IMR-90 (cell line): ENCODE results near the gene SPRED2. TPM values are rescaled to one million over a fixed set of nuclear protein-coding genes. Genes with fewer than 3 reads are reported as not detected.
A peak's percentile ranks its signal among the peaks of the same experiment; 100 is the strongest.

Experiments used
- ATAC-seq: fragments of 200-7000 bp; cut with Tn5 transposase; 2 replicates; pipeline ENCODE4 v1.9.1; 2020; ENCODE audit warnings: low read depth, mild to moderate bottlenecking, moderate library complexity
- BruUV-seq: library from RNA; stranded (reverse); fragments of 400-500 nt; replicated peaks from 2 replicates; lab custom pipeline; 2021; lab: Mats Ljungman, UMichigan
- CTCF ChIA-PET: fragments of 300-600 bp; formaldehyde crosslinking; extraction: SDS; loops from one replicate; lab custom pipeline; 2021; ENCODE audit warnings: antibody characterized with exemption; lab: Yijun Ruan, JAX
- POLR2A ChIA-PET: fragments of 300-600 bp; sonication (Branson Sonifier 250); formaldehyde crosslinking; loops from one replicate; lab custom pipeline; 2022; ENCODE audit warnings: antibody characterized with exemption; ENCODE audit not compliant: unreplicated experiment; lab: Charles Lee
- DNase-seq: peaks from one replicate; pipeline ENCODE4 v3.0.0; 2013
- H2AFZ ChIP-seq: replicated peaks from 2 replicates; pipeline ENCODE3; 2013; ENCODE audit warnings: low read length, mild to moderate bottlenecking; ENCODE audit not compliant: poor library complexity
- H2AK5ac ChIP-seq: 2 replicates; pipeline ENCODE4 v1.6.1; 2013; ENCODE audit warnings: low read depth, low read length, inconsistent platforms
- H2AK9ac ChIP-seq: replicated peaks from 2 replicates; pipeline ENCODE3; 2013; ENCODE audit warnings: mild to moderate bottlenecking, low read depth, low read length, moderate library complexity; ENCODE audit not compliant: poor library complexity
- H2BK120ac ChIP-seq: 2 replicates; pipeline ENCODE4 v1.6.1; 2013; ENCODE audit warnings: low read depth, low read length, inconsistent platforms
- H2BK15ac ChIP-seq: 3 replicates; pipeline ENCODE4 v1.6.1; 2013; ENCODE audit warnings: low read depth, low read length, inconsistent platforms
- H2BK20ac ChIP-seq: 2 replicates; pipeline ENCODE4 v1.6.1; 2013; ENCODE audit warnings: low read depth, mild to moderate bottlenecking, inconsistent platforms, low read length, moderate library complexity
- H2BK5ac ChIP-seq: 2 replicates; pipeline ENCODE4 v1.6.1; 2013; ENCODE audit warnings: mild to moderate bottlenecking, low read depth, low read length, inconsistent platforms; ENCODE audit not compliant: poor library complexity, severe bottlenecking
- H3K14ac ChIP-seq: replicated peaks from 2 replicates; pipeline ENCODE4 v1.6.1; 2013; ENCODE audit warnings: low read depth, low read length, inconsistent platforms
- H3K18ac ChIP-seq: 2 replicates; pipeline ENCODE4 v1.6.1; 2013; ENCODE audit warnings: low read depth, low read length, control low read depth
- H3K23ac ChIP-seq: 2 replicates; pipeline ENCODE4 v1.6.1; 2013; ENCODE audit warnings: low read depth, low read length, inconsistent platforms
- H3K27ac ChIP-seq: 2 replicates; pipeline ENCODE4 v1.5.1; 2013; ENCODE audit warnings: mild to moderate bottlenecking, control low read depth, low read length; ENCODE audit not compliant: insufficient read depth
- H3K27me3 ChIP-seq: 2 replicates; pipeline ENCODE4 v1.6.1; 2013; ENCODE audit warnings: low read length; ENCODE audit not compliant: control insufficient read depth, insufficient read depth
- H3K36me3 ChIP-seq: 2 replicates; pipeline ENCODE4 v1.6.1; 2013; ENCODE audit warnings: low read length, mixed read lengths; ENCODE audit not compliant: control insufficient read depth, insufficient read depth
- H3K4ac ChIP-seq: 2 replicates; pipeline ENCODE4 v1.6.1; 2013; ENCODE audit warnings: low read depth, low read length, inconsistent platforms
- H3K4me1 ChIP-seq: 2 replicates; pipeline ENCODE4 v1.6.1; 2013; ENCODE audit warnings: low read length, mixed read lengths; ENCODE audit not compliant: control insufficient read depth, insufficient read depth
- H3K4me2 ChIP-seq: 2 replicates; pipeline ENCODE4 v1.6.1; 2013; ENCODE audit warnings: low read depth, mild to moderate bottlenecking, control low read depth, low read length, moderate library complexity
- H3K4me3 ChIP-seq: 2 replicates; pipeline ENCODE4 v1.5.1; 2013; ENCODE audit warnings: low read depth, mild to moderate bottlenecking, control low read depth, low read length, moderate library complexity; ENCODE audit not compliant: insufficient read depth
- H3K56ac ChIP-seq: 2 replicates; pipeline ENCODE4 v1.6.1; 2013; ENCODE audit warnings: low read length, inconsistent platforms; ENCODE audit not compliant: insufficient read depth; ENCODE audit errors: extremely low read depth
- H3K79me1 ChIP-seq, 2 experiments: 2 replicates each; pipeline ENCODE4 v1.6.1; 2013; ENCODE audit warnings: low read length in 2 of 2, inconsistent platforms in 1 of 2, low read depth in 1 of 2
- H3K9ac ChIP-seq: 2 replicates; pipeline ENCODE4 v1.6.1; 2013; ENCODE audit warnings: low read depth, low read length, control low read depth
- H3K9me1 ChIP-seq: 2 replicates; pipeline ENCODE4 v1.6.1; 2013; ENCODE audit warnings: low read length, inconsistent platforms; ENCODE audit not compliant: insufficient read depth
- H3K9me3 ChIP-seq: 2 replicates; pipeline ENCODE4 v1.6.1; 2013; ENCODE audit warnings: low read length; ENCODE audit not compliant: control insufficient read depth, insufficient read depth
- H4K20me1 ChIP-seq: 2 replicates; pipeline ENCODE4 v1.6.1; 2013; ENCODE audit warnings: low read length, inconsistent platforms; ENCODE audit not compliant: insufficient read depth
- H4K5ac ChIP-seq: 2 replicates; pipeline ENCODE4 v1.6.1; 2013; ENCODE audit warnings: mild to moderate bottlenecking, low read depth, low read length, control low read depth
- H4K8ac ChIP-seq, 2 experiments: 2 replicates each; pipeline ENCODE4 v1.6.1; 2013; ENCODE audit warnings: low read depth in 2 of 2, low read length in 2 of 2, control low read depth in 1 of 2, inconsistent platforms in 1 of 2
- H4K91ac ChIP-seq: 2 replicates; pipeline ENCODE4 v1.6.1; 2013; ENCODE audit warnings: low read depth, low read length, inconsistent platforms; ENCODE audit not compliant: insufficient read depth
- BHLHE40 ChIP-seq: fragments of 150-350 bp; IDR thresholded peaks from 2 replicates; pipeline ENCODE4 v1.6.1; 2016; ENCODE audit warnings: mild to moderate bottlenecking, low read depth, low read length
- CEBPB ChIP-seq: IDR thresholded peaks from 2 replicates; pipeline ENCODE4 v1.6.1; 2012; ENCODE audit warnings: low read depth, low read length, improper control_type of control experiment
- CHD1 ChIP-seq: IDR thresholded peaks from 2 replicates; pipeline ENCODE4 v1.6.1; 2012; ENCODE audit warnings: low read depth, low read length, improper control_type of control experiment
- NFE2L2 ChIP-seq: fragments of 150-350 bp; IDR thresholded peaks from 2 replicates; pipeline ENCODE4 v1.6.1; 2016; ENCODE audit warnings: low read depth, mild to moderate bottlenecking, low read length
- POLR2A ChIP-seq: IDR thresholded peaks from 2 replicates; pipeline ENCODE4 v1.6.1; 2012; ENCODE audit warnings: mild to moderate bottlenecking, low read depth, low read length
- RAD21 ChIP-seq: IDR thresholded peaks from 2 replicates; pipeline ENCODE4 v1.6.1; 2012; ENCODE audit warnings: low read length, improper control_type of control experiment
- RCOR1 ChIP-seq: IDR thresholded peaks from 2 replicates; pipeline ENCODE4 v1.6.1; 2012; ENCODE audit warnings: mild to moderate bottlenecking, low read length, improper control_type of control experiment; ENCODE audit not compliant: insufficient replicate concordance
- SMC3 ChIP-seq: fragments of 150-350 bp; IDR thresholded peaks from 2 replicates; pipeline ENCODE4 v1.6.1; 2016; ENCODE audit warnings: low read depth, mild to moderate bottlenecking, antibody characterized with exemption, low read length, moderate library complexity
- WGBS, 2 experiments: methylation state at CpG; one replicate each; pipeline versions ENCODE4 v1.1.5 to v1.1.7; 2013; ENCODE audit warnings: missing lambda C conversion rate in 2 of 2; ENCODE audit not compliant: insufficient read length in 1 of 2; ENCODE audit errors: extremely low coverage in 2 of 2; 5-methylcytosine and 5-hydroxymethylcytosine counted together
- dilution Hi-C: fragments of 300-500 bp; cut with HindIII; formaldehyde crosslinking; loops from one replicate; pipeline ENCODE4 v1.14.3; 2018; ENCODE audit warnings: low sequenced_read_pairs; ENCODE audit not compliant: unreplicated experiment
- in situ Hi-C: fragments of 300-500 bp; cut with MboI; formaldehyde crosslinking; loops from 3 replicates; pipeline ENCODE4 v1.14.3; 2019; ENCODE audit warnings: low sequenced_read_pairs, inconsistent platforms, mixed read lengths
- intact Hi-C: fragments of 100-400 bp; cut with micrococcal nuclease; formaldehyde crosslinking; loops from 2 replicates; pipeline ENCODE4 v1.10.0; 2022
- polyA plus RNA-seq, 3 experiments: library from polyadenylated mRNA; depleted of rRNA; stranded (reverse); fragments of >200 nt; gene quantifications; 2 replicates each; pipeline ENCODE4 v1.2.3, GENCODE V29; 2012; ENCODE audit warnings: low replicate concordance in 1 of 3
- total RNA-seq: library from RNA; depleted of rRNA; stranded (reverse); fragments of >200 nt; gene quantifications from 2 replicates; pipeline ENCODE4 v1.2.3, GENCODE V29; 2012
- TF ChIP-seq, protein P1 (sequence below): conservative IDR thresholded peaks from 2 replicates; pipeline ENCODE4 v1.5.1; 2012; ENCODE audit warnings: mild to moderate bottlenecking, low read depth, low read length, improper control_type of control experiment
- TF ChIP-seq, protein P2 (sequence below): fragments of 150-350 bp; IDR thresholded peaks from 2 replicates; pipeline ENCODE4 v1.6.1; 2016; ENCODE audit warnings: low read depth, mild to moderate bottlenecking, low read length, moderate library complexity, borderline replicate concordance
- TF ChIP-seq, protein P3 (sequence below): fragments of 150-350 bp; IDR thresholded peaks from 2 replicates; pipeline ENCODE4 v1.6.1; 2017; ENCODE audit warnings: mild to moderate bottlenecking, antibody characterized with exemption, low read length, low read depth

The SPRED2 gene
- total and polyA plus RNA-seq, 2 of the 4 experiments (the other 2 are of a cell fraction): 4.8 to 18.7 TPM

DNA sequence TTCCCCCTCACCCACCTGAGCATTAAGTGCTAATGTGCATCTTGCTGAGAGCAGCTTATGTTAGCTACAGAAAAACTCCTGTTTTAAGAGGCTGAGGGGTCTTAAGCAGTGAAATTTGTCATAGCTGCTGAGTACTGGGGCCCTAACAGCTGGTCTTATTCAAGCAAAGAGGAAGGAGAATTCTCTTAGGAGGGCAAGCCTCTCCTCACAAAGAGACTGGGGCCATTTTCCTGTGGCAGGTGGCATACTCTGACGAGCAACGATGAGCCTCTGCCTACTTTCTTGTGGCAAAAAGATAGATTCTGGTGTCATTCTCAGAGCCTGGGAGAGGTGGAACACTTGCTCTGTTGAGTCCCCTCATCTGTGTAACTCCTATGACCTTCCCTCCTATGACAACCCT lies 53.2 kb downstream of the SPRED2 start:
- ChIA-PET CTCF (no interaction called here), POLR2A (no interaction called here)
- H3K36me3 ChIP-seq: no peaks in the 10 kb centered on the region
- H4K20me1 ChIP-seq: peaks cover 52% of the 10 kb centered on the region
- peak overlapping the region; percentile 26; the same call in 1 of the 2 replicates for H2AK5ac ChIP-seq
- in situ Hi-C loops (no loop called here), dilution Hi-C loops (no loop called here), intact Hi-C loops (no loop called here)
- no peak overlapping the region for H3K27ac ChIP-seq
- H3K18ac ChIP-seq: no peak overlapping the region
- H3K4me1 ChIP-seq: peaks cover 29% of the 10 kb centered on the region
- H2BK120ac ChIP-seq: no peak overlapping the region
- H3K23ac ChIP-seq: no peak overlapping the region
- TF ChIP-seq, protein P1, sequence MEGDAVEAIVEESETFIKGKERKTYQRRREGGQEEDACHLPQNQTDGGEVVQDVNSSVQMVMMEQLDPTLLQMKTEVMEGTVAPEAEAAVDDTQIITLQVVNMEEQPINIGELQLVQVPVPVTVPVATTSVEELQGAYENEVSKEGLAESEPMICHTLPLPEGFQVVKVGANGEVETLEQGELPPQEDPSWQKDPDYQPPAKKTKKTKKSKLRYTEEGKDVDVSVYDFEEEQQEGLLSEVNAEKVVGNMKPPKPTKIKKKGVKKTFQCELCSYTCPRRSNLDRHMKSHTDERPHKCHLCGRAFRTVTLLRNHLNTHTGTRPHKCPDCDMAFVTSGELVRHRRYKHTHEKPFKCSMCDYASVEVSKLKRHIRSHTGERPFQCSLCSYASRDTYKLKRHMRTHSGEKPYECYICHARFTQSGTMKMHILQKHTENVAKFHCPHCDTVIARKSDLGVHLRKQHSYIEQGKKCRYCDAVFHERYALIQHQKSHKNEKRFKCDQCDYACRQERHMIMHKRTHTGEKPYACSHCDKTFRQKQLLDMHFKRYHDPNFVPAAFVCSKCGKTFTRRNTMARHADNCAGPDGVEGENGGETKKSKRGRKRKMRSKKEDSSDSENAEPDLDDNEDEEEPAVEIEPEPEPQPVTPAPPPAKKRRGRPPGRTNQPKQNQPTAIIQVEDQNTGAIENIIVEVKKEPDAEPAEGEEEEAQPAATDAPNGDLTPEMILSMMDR: no peak
- TF ChIP-seq CHD1 (no peak), POLR2A (no peak), CEBPB (no peak), NFE2L2 (no peak), RAD21 (no peak), BHLHE40 (no peak), RCOR1 (no peak), SMC3 (no peak)
- TF ChIP-seq, protein P2, sequence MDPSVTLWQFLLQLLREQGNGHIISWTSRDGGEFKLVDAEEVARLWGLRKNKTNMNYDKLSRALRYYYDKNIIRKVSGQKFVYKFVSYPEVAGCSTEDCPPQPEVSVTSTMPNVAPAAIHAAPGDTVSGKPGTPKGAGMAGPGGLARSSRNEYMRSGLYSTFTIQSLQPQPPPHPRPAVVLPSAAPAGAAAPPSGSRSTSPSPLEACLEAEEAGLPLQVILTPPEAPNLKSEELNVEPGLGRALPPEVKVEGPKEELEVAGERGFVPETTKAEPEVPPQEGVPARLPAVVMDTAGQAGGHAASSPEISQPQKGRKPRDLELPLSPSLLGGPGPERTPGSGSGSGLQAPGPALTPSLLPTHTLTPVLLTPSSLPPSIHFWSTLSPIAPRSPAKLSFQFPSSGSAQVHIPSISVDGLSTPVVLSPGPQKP: no peak
- TF ChIP-seq, protein P3, sequence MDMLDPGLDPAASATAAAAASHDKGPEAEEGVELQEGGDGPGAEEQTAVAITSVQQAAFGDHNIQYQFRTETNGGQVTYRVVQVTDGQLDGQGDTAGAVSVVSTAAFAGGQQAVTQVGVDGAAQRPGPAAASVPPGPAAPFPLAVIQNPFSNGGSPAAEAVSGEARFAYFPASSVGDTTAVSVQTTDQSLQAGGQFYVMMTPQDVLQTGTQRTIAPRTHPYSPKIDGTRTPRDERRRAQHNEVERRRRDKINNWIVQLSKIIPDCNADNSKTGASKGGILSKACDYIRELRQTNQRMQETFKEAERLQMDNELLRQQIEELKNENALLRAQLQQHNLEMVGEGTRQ: no peak
- no peak overlapping the region for H4K91ac ChIP-seq
- no peak overlapping the region for H3K4me3 ChIP-seq
- H2AFZ ChIP-seq: no peak overlapping the region
- no CpG with 5 or more reads among the region's 2 CpGs for WGBS, 2 experiments
- no peaks in the 10 kb centered on the region for H3K27me3 ChIP-seq
- no peak overlapping the region for H4K8ac ChIP-seq
- no peak overlapping the region for H4K5ac ChIP-seq
- no peak overlapping the region for H2BK20ac ChIP-seq
- ATAC-seq: no peak
- peaks cover 48% of the 10 kb centered on the region for H3K9me1 ChIP-seq
- no peak for DNase-seq
- H3K4ac ChIP-seq: no peak overlapping the region
- no peak overlapping the region for H3K9ac ChIP-seq
- H2BK15ac ChIP-seq: 0 out of 3 replicates have a peak overlapping the region, but pooled peaks have one; percentile 20
- H2AK9ac ChIP-seq: no peak overlapping the region
- H3K79me1 ChIP-seq: peaks cover 44 to 86% of the 10 kb centered on the region in 2 experiments
- H3K4me2 ChIP-seq: no peak overlapping the region
- no peak overlapping the region for H3K56ac ChIP-seq
- BruUV-seq: no TSS peak
- no peaks in the 10 kb centered on the region for H3K9me3 ChIP-seq
- no peak overlapping the region; the same call in 1 of the 2 replicates for H3K14ac ChIP-seq
- H2BK5ac ChIP-seq: no peak overlapping the region
